HG02970 (cell line): Measurements from ENCODE around the gene LDB3.

ENCODE experiments used
- ATAC-seq: cut with Tn5 transposase; IDR thresholded peaks from one replicate; pipeline ENCODE4 v1.9.1; 2021; ENCODE audit warnings: mild to moderate bottlenecking, moderate library complexity, moderate number of reproducible peaks; ENCODE audit not compliant: unreplicated experiment, low FRiP score

LDB3 gene

DNA sequence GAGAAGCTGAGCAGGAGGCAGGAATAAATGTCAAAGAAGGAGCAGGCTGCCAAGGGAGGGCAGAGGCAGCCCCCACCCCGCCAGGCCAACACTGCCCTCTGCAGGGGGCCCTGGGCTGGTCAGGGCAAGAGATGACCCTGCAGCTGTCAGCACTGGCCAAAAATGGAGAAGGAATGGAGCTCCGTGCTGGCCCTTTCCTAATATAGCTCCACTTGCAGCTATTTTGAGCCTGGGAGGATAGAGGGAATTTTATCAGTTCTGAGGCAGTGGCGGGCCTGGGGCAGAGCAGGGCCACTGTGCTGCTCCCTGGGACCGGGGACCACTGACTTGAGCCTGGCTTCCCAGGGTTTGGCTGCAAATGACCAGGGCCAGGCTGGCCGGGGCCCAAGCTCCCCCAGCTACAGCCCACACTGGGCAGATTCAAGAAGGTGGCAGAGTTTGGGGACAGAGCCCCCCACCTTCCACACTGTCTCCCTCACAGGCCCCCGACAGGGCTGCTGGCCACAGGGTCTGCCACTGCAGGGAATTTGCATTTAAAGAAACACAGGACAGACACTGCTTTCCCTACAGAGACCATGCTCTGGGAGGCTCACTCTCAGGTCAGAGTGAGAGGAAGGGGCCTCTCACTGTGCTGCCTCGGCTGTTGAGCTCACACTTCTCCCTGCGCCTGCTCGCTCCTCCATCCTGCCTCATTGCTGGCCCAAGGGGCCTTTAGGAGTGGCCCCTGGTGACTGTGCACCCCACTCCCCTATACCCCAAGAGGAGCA, 16.2 kb downstream of the LDB3 start:
- no peak for ATAC-seq

DNA sequence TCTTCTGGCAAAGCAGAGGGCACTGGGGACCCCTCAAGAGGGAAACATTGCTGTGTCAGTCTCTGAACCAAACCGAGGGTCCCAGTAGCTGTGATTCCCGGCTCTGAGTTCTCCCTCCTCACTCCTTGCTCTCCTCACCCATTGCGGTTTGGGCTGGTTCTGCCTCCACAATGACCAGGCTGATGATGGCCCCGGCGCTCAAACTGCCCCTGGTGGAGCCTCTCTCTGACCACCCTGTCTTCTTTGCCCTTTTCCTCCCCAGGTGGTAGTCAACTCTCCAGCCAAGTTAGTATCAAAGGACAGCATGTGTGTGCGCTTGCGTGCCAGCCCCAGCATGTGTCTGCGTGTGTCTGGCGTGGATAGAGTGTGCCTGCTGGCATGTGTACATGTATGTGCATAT, 17.1 kb downstream of the LDB3 start:
- ATAC-seq, result no peak

- no peak for ATAC-seq
Measured at GRCh38 chr10:86685893-86686632, 17.8 kb downstream of the LDB3 start.

DNA sequence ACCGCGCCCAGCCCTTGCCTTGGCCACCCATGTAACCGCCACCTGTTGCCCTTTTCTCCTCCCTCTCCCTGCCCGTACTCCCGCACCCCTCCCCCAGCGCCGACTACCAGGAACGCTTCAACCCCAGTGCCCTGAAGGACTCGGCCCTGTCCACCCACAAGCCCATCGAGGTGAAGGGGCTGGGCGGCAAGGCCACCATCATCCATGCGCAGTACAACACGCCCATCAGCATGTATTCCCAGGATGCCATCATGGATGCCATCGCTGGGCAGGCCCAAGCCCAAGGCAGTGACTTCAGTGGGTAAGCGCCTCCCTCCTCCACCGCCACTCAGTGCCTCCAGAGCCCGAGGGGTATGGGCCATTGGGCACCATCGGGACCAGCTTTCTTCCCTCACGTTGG, 18.7 kb downstream of the LDB3 start:
- ATAC-seq, result no peak

DNA sequence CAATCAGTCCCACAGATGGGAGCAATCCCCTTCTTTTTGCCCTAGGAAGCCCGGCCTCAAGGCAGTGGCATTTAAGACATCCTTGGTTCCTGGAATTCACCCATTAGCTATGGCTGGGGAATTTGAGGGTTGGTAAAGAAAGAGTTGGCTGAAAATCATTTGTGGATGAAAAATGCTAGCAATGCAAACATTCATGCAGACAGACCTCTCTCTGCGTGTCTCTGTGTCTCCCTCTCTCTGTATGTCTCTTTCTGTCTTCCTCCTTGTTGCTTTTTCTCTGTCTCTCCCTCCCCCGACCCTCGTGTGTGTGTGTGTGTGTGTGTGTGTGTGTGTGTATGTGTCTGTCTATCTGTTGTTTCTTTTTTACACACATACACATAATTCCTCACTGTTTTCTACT, 19.4 kb downstream of the LDB3 start:
- no peak for ATAC-seq

DNA sequence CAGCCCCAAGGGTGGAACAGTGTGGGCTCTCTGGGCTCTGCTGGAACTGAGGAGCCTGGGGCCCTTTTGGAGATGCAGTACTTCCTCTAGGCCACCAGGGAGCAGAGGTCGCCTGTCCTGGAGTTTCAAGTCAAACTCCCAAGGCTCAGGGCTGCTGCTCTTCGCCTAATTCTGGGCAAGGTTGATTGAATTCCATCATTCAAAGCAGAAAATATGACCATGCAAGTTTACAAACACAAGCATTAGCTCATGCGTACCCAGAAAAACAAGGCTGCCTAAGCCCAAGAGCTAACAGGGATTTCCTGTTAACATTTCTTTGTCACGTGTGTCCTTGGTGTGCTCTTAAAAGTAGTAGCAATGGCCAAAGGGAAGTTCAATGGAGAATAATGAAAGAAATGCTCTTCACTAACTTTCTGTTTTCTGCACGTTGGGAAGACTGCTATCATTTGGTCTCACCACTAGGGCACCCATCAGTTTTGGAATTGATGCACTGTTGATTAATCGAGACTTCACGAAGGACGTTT, 20.1 kb downstream of the LDB3 start:
- no peak for ATAC-seq

DNA sequence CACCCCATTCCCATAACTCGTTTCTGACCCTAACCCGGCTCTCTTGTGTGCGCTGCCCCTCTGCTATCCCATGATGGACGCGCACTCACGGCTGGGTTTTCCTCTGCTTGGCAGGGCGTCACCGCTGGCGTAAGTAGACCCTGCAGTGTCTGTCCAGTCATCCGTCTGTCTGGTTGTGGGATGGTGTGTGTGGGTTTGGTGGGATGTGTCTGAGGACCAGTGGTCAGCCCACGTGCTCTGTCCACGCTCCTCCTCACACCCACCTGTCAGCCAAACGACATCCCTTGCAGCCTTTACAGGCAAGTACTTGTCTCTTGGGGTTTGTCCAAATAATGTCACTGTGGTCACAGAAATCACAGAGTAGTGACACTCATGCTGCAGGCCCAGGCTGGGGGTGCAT, 20.8 kb downstream of the LDB3 start:
- ATAC-seq, result no peak

GRCh38 chr10:86690231-86690630, 21.9 kb downstream of the LDB3 start:
- no peak for ATAC-seq

DNA sequence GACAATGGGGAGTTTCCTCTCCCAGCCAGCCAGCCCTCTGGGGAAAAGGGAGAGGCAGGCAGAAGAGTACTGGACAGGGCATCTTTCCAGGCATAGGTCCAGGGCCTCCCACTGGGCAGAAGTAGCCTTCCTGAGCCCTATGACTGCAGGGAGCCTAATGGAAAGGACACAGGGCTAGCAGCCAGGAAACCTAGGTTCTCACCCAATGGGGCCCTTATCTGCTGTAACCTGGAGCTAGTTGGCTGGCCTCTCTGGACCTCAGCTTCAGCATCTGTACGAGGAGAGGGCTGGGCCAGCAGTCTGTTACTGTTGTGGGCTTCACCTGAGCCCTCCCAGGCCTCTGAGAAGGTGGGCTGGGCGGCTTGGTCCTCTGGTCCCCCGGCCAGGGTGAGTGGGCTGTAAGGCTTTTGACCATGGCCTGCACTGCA, 22.4 kb downstream of the LDB3 start:
- ATAC-seq, result no peak

DNA sequence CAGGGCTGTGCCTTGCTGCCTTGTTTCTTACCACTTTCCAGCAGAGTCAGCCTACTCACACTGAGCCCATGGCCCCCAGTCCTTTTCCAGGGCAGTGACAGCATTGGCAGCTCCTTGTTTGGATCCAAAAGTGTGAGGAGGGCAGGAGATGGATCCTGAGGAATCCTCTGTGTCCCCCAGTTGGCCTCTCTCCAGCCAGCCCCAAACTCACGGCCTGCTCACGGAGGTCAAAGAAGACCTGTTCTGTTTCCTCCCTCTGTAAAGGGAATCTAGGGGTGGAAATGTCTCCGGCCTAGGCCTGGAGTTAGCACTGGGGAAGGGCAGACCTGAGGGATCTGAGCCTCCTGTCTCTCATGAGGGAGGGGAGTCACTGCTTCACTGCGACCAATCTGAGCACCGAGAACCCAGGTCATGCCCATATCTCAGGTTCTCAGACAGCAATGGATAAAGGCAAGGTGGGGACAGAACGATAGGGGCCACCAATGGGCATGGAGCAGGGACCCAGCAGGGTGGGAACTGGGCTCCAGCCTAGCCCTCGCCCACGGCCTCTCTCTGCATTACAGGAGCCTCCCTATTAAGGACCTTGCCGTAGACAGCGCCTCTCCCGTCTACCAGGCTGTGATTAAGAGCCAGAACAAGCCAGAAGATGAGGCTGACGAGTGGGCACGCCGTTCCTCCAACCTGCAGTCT, 23.2 kb downstream of the LDB3 start:
- ATAC-seq, result no peak

- ATAC-seq, result no peak
Measured at GRCh38 chr10:86692023-86692514, 23.8 kb downstream of the LDB3 start.

- ATAC-seq, result no peak
Measured at GRCh38 chr10:86692664-86693063, 24.4 kb downstream of the LDB3 start.

GRCh38 chr10:86693275-86693674, 25.0 kb downstream of the LDB3 start:
- no peak for ATAC-seq

GRCh38 chr10:86693721-86694369, 25.5 kb downstream of the LDB3 start:
- no peak for ATAC-seq

- no peak for ATAC-seq
Measured at GRCh38 chr10:86698207-86698940, 30.1 kb downstream of the LDB3 start.

DNA sequence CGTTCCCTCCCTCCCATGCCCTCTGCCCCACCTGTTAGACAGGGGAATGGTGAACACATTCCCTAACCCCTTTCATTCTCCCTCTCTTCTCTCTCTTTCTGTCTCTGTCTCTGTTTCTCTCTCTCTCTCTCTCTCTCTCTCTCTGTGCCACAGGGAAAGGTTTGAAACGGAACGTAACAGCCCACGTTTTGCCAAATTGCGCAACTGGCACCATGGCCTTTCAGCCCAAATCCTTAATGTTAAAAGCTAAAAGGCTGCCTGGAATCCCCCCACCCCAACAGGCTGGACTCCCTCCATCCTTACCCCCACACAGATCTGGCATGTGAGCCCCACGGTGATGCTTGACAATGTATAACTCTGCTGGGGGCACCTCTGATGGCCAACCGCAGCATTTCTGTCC, 30.8 kb downstream of the LDB3 start:
- ATAC-seq, result no peak

DNA sequence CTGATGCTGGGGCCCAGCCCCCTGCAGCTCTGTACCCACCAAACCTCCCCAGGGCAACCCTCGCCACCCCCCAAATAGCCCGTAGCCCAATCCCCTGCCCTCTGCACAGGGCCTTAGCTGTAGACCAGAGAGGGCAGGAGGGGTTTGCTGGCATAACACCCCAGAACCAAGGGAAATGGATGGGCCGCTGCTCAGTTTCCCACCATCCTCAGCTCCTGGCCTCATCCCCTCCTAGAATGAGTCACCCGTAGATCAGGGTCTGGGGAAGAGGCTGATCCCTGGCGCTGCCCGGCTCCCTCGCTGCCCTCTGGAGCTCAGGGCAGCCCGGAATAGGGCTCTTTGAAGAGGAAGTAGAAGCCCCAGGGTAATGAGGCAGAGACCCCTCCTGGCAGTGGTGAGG, 31.2 kb downstream of the LDB3 start:
- ATAC-seq, result no peak

- no peak for ATAC-seq
Measured at GRCh38 chr10:86699991-86700840, 31.9 kb downstream of the LDB3 start.
